Tibial nerve (tissue), 4 donors: ENCODE measurements around the gene CD300A. TPM values are rescaled to one million over a fixed set of nuclear protein-coding genes. Genes with fewer than 3 reads are reported as not detected.
A peak's percentile ranks its signal among the peaks of the same experiment; 100 is the strongest.

ENCODE experiments used
- DNase-seq, 2 donors: peaks; one replicate each; pipeline ENCODE4 v3.0.0-alpha.2; 2019; ENCODE audit warnings: low spot score in 2 of 2
- H3K27ac ChIP-seq, 4 donors: fragments of 200-600 bp; sonication (generic) in 3 of 4; one replicate each; pipeline ENCODE4 v1.5.1; 2017 to 2019; ENCODE audit warnings: mild to moderate bottlenecking in 1 of 4
- H3K27me3 ChIP-seq, 2 donors: fragments of 200-600 bp; sonication (generic) in 1 of 2; one replicate each; pipeline versions ENCODE4 v1.5.1 to v1.6.0; 2017 to 2019
- H3K36me3 ChIP-seq, 3 donors: fragments of 200-600 bp; sonication (generic); one replicate each; pipeline ENCODE4 v1.5.1; 2018 to 2019
- H3K4me1 ChIP-seq, 4 donors: fragments of 200-600 bp; sonication (generic) in 3 of 4; one replicate each; pipeline ENCODE4 v1.5.1; 2017 to 2019
- H3K4me3 ChIP-seq, 4 donors: fragments of 200-600 bp; sonication (generic) in 3 of 4; one replicate each; pipeline ENCODE4 v1.5.1; 2017 to 2019; ENCODE audit warnings: mild to moderate bottlenecking in 1 of 4, moderate library complexity in 1 of 4
- H3K9me3 ChIP-seq, 4 donors: fragments of 200-600 bp; sonication (generic) in 3 of 4; one replicate each; pipeline ENCODE4 v1.5.1; 2017 to 2019
- CTCF ChIP-seq, 5 experiments: fragments of 200-600 bp in 3 of 5; fragments of 450-650 bp in 2 of 5; sonication (generic) in 3 of 5; IDR thresholded peaks; one replicate each; pipeline ENCODE4 v1.5.1; 2016 to 2019; ENCODE audit warnings: antibody characterized with exemption in 5 of 5, mild to moderate bottlenecking in 3 of 5, moderate library complexity in 2 of 5
- EP300 ChIP-seq, 2 donors: sonication (generic); formaldehyde crosslinking; IDR thresholded peaks; one replicate each; pipeline ENCODE4 v1.6.1; 2017; ENCODE audit warnings: antibody characterized with exemption in 2 of 2, mild to moderate bottlenecking in 1 of 2
- POLR2A ChIP-seq, 2 donors: fragments of 450-650 bp; IDR thresholded peaks; one replicate each; pipeline ENCODE4 v1.6.1; 2017; ENCODE audit warnings: antibody characterized with exemption in 2 of 2, mild to moderate bottlenecking in 2 of 2, moderate library complexity in 2 of 2
- WGBS, 2 donors: methylation state at CpG; one replicate each; pipeline ENCODE4 v1.1.5; 2018; 5-methylcytosine and 5-hydroxymethylcytosine counted together
- total RNA-seq, 4 donors: library from RNA; depleted of rRNA; stranded (reverse); fragments of >200 nt; gene quantifications; one replicate each; pipeline ENCODE4 v1.1.0, GENCODE V29; 2016

Gene CD300A
- total RNA-seq = 10 to 100 TPM in 2 of 4 donors, 1 to 10 TPM in 2; 6.8 to 12.6 (median 9.8) TPM

GRCh38 chr17:74466111-74466827 lies at the start of gene CD300A:
CD300A (plus strand) TSS chr17:74466634; CDS start chr17:74466704, 70 bp downstream.
- no peaks in the 10 kb centered on the region for H3K36me3 ChIP-seq
- H3K27me3 ChIP-seq = peaks cover 0 to 44% of the 10 kb centered on the region in 2 donors
- TF ChIP-seq POLR2A (IDR thresholded peaks at IDR 0.05) = no peak
- peak in 1 of 2 donors; percentile 48 for TF ChIP-seq EP300 (IDR thresholded peaks at IDR 0.05)
- 17 to 18% methylated on average over 22 to 25 of the region's 25 CpGs for WGBS, 2 donors
- DNase-seq = peak in 1 of 2 donors; percentile 30
- H3K4me3 ChIP-seq = peak within 1 kb of the TSS; percentile 12 to 42 (median 29)
- H3K9me3 ChIP-seq = no peaks in the 10 kb centered on the region
- H3K4me1 ChIP-seq = peaks cover 0 to 14% (median 4%) of the 10 kb centered on the region in 4 donors
- peak within 1 kb of the TSS in 3 of 4 donors; percentile 60 to 67 (median 63) for H3K27ac ChIP-seq

- no peaks in the 10 kb centered on the region for H3K9me3 ChIP-seq
- 67 to 69% methylated on average over 12 of the region's 12 CpGs for WGBS, 2 donors
- no peak for TF ChIP-seq POLR2A (IDR thresholded peaks at IDR 0.05)
- no peak for TF ChIP-seq EP300 (IDR thresholded peaks at IDR 0.05)
- no peak for TF ChIP-seq CTCF (IDR thresholded peaks at IDR 0.05)
- H3K27me3 ChIP-seq = peaks cover 0 to 6% of the 10 kb centered on the region in 2 donors
- no peaks in the 10 kb centered on the region for H3K36me3 ChIP-seq
- no peaks in the 10 kb centered on the region for H3K4me1 ChIP-seq
- peak overlapping the region in 1 of 4 donors; percentile 30 for H3K27ac ChIP-seq
- no peak overlapping the region for H3K4me3 ChIP-seq
- no peak for DNase-seq
These were observed 49.0 kb upstream of the CD300A start for GRCh38 chr17:74417178-74418045.

- Histone ChIP-seq H3K36me3 (no peaks in the 10 kb centered on the region), H3K4me3 (no peak overlapping the region), H3K27me3 (peaks cover 0 to 6% of the 10 kb centered on the region in 2 donors), H3K4me1 (no peaks in the 10 kb centered on the region), H3K27ac (no peak overlapping the region), H3K9me3 (no peaks in the 10 kb centered on the region)
- 85 to 87% methylated on average over 10 of the region's 10 CpGs for WGBS, 2 donors
- TF ChIP-seq POLR2A (IDR thresholded peaks at IDR 0.05) = no peak
- no peak for TF ChIP-seq EP300 (IDR thresholded peaks at IDR 0.05)
- no peak for TF ChIP-seq CTCF (IDR thresholded peaks at IDR 0.05)
- no peak for DNase-seq
These were observed 46.5 kb upstream of the CD300A start for GRCh38 chr17:74419928-74420411.

- H3K27me3 ChIP-seq = peaks cover 0 to 6% of the 10 kb centered on the region in 2 donors
- no peak overlapping the region for H3K27ac ChIP-seq
- no peak overlapping the region for H3K4me3 ChIP-seq
- TF ChIP-seq CTCF (IDR thresholded peaks at IDR 0.05) (no peak), POLR2A (IDR thresholded peaks at IDR 0.05) (no peak), EP300 (IDR thresholded peaks at IDR 0.05) (no peak)
- no peak for DNase-seq
- 71 to 77% methylated on average over 7 of the region's 7 CpGs for WGBS, 2 donors
- peaks cover 0 to 10% (median 0%) of the 10 kb centered on the region in 4 donors for H3K4me1 ChIP-seq
- no peaks in the 10 kb centered on the region for H3K36me3 ChIP-seq
- no peaks in the 10 kb centered on the region for H3K9me3 ChIP-seq
These were observed 42.3 kb upstream of the CD300A start for GRCh38 chr17:74424117-74424516.

GRCh38 chr17:74424657-74425056 lies 41.8 kb upstream of the CD300A start:
- WGBS, 2 donors = 60 to 73% methylated on average over 5 to 10 of the region's 14 CpGs
- Histone ChIP-seq H3K27me3 (peaks cover 0 to 9% of the 10 kb centered on the region in 2 donors), H3K36me3 (no peaks in the 10 kb centered on the region), H3K4me3 (no peak overlapping the region), H3K9me3 (no peaks in the 10 kb centered on the region), H3K4me1 (peaks cover 0 to 10% (median under 1%) of the 10 kb centered on the region in 4 donors), H3K27ac (no peak overlapping the region)
- no peak for DNase-seq
- no peak for TF ChIP-seq CTCF (IDR thresholded peaks at IDR 0.05)
- no peak for TF ChIP-seq EP300 (IDR thresholded peaks at IDR 0.05)
- no peak for TF ChIP-seq POLR2A (IDR thresholded peaks at IDR 0.05)
